HL-60/S4 treated with phorbol 12-myristate 13-acetate at 8.2 ng/mL for 4 days and 3 days (cell line): ENCODE measurements around the gene KRTAP20-2.

Experiments
- in situ Hi-C: fragments of 300-500 bp; cut with MboI; formaldehyde crosslinking; loops from 2 replicates; pipeline ENCODE4 v1.15.0; 2022; ENCODE audit warnings: low sequenced_read_pairs

Gene KRTAP20-2

DNA sequence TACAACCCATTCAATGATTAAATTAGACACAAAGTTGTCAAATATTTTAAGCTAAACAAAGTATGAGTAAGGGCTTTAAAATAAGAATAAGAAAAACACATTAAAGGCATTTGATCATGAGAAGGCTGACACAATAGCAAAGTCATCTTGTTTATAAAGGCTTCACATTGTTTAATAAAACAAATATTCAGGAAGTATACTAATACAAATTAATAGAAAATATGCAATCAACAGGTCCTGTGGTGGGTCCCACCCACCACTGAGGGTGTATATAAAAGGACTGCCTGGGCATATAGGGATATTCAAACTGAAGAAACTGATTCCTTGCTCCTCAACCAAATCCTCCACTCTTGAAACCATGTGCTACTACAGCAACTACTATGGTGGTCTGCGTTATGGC is at the start of gene KRTAP20-2:
Gene KRTAP20-2 (plus strand): TSS at position 301 of the 400 bp plus-strand sequence. CDS start 58 bp downstream, at position 359.
- in situ Hi-C loops = no loop called here

DNA sequence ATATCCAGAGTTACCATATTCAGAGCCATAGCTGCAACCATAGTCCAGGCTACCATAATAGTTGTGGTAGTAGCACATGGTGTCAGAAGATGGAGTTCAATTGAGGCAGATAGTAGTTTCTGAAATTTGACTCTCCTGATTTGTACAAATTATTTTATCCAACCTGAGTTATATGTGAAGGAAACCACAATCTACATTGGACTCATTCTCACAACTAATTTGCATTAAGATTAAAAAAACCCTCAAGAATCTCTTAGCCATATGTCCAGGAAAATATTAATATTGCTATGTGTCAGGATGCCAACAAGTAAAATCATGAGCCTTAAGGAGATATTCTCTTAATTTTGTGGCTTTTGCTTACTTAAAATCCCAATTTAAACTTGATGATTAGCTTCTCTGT is 44.7 kb upstream of the KRTAP20-2 start, which contains the start of gene KRTAP22-2:
Gene KRTAP22-2 (minus strand): TSS at position 101 of the 400 bp plus-strand sequence.
- in situ Hi-C loops = no loop called here

DNA sequence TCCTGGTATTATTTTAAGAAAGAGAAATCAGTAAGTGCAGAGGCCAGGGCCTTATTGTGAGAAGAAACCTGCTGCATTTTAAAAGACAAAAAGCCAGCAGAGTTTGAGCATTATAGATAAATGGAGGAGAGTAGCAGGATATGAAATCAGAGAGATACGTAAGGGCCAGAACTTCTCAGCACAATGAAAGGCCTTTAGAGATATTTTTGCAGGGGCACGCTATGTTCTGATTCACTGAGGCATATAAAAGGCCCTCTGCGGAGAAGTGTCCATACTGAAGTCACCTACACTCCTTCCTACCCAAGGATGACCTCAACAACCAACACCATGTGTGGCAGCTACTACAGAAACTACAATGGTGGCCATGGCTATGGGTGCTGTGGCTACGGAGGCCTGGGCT is 42.9 kb upstream of the KRTAP20-2 start, which contains the start of gene KRTAP6-3:
Gene KRTAP6-3 (plus strand): TSS at position 301 of the 400 bp plus-strand sequence. CDS start 6 bp downstream, at position 307.
- in situ Hi-C loops = no loop called here

DNA sequence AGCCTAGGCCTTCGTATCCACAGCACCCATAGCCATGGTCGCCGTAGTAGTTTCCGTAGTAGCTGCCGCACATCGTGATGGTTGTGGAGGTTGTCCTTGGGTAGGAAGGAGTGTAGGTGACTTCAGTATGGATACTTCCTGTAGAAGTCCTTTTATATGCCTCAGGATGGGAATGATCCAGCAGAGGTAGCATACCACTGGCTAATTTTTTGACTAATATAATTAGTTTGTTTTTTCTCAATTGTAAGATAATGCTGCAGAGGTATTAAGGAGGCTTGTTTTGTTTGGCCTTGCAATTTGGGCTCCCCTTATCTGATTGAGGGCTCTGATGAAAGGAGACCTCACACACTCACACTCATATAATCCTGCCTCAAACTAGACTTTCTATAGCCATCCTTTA is 36.2 kb upstream of the KRTAP20-2 start, which contains the start of gene KRTAP6-2:
Gene KRTAP6-2 (minus strand): TSS at position 101 of the 400 bp plus-strand sequence. CDS start 28 bp downstream, at position 73.
- in situ Hi-C loops = no loop called here

DNA sequence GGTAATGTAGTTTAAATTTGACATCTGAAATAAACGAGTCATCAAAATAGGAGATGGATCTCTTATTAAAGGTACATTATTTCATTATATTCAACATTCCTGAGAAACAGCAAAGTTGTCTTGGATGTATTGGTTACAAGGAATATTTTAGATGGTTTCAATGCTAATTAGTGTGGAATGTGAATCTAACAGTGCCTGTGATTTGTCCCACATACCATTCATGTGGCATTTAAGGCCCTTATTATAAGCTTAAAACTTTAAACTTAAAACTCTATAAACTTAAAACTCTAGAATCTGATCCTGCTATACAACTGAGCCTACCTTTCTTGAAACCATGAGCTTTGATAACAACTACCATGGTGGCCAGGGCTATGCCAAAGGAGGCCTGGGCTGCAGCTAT is 34.2 kb upstream of the KRTAP20-2 start, which contains the start of gene KRTAP22-1:
Gene KRTAP22-1 (plus strand): TSS at position 301 of the 400 bp plus-strand sequence.
- in situ Hi-C loops = no loop called here

DNA sequence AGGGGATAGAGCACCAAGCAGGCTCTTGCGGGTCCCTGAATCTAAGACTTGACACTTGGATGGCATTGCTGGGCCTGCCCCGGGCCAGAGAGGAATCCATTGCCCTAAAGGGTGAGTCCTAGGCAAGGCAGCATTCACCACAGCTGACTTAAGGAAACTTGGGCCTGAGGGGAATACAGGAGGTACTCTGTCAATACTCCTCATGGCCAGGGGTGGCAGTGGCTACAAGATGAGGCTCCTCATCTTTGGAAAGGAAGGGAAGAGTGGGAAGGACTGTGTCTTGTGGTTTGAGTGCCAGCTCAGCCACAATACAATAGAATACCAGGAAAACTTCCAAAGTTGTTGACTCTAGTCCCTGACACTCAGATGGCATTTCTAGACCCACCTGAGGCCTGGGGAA is 29.0 kb upstream of the KRTAP20-2 start:
- in situ Hi-C loops = no loop called here

DNA sequence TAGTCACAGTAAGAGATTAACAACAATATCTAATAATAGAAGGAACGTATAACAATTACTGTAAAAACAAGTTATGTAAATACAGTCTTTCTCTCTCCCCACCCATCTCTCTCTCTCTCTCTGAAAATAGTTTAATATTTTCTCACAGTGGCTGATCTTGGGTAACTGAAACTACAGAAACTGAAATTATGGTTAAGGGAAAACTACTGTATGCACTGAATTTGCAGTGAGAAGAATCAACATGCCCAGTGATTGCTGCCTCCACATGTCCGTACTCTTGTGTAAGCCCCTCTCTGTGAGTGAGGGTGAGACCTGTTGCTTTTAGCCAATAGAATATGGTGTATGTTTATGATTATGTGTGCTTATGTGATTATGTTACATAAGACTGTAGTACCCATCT is 22.9 kb upstream of the KRTAP20-2 start:
- in situ Hi-C loops = no loop called here

DNA sequence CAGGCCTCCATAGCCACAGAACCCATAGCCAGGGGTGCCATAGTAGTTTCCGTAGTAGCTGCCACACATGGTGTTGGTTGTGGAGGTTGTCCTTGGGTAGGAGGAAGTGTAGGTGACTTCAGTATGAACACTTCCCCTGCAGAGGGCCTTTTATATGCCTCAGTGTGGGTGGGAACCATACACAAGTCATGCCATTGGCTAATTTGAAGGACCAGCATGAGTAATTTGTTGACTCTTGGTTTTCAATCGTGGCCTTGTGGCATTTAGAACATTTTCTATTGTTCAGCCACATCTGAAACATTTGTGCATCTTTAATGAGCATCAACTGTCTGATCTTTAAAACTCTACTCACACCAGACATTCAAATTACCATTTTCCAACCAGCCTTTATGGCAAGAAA is 21.2 kb upstream of the KRTAP20-2 start, which contains the start of gene KRTAP6-1:
Gene KRTAP6-1 (minus strand): TSS at position 95 of the 400 bp plus-strand sequence. CDS start 26 bp downstream, at position 69.
- in situ Hi-C loops = no loop called here

DNA sequence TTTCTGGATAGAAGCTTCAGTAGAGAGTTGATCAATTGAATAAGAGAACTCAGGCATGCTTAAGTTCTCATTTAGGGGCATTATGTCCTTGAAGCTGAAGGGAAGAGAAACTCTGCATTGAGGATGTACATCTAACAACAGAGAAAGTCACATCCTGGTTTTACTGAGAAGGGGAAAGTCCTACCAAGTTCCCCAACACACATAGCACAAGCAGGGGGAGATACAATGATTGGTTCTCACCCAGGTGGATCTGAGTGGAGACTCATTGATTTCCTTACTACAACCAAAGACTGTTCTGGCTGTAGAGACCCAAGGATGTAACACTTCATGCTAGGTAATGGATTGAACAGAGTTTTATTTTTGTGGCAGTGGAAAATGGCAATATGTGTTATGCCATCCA is 19.8 kb upstream of the KRTAP20-2 start:
- in situ Hi-C loops = no loop called here

DNA sequence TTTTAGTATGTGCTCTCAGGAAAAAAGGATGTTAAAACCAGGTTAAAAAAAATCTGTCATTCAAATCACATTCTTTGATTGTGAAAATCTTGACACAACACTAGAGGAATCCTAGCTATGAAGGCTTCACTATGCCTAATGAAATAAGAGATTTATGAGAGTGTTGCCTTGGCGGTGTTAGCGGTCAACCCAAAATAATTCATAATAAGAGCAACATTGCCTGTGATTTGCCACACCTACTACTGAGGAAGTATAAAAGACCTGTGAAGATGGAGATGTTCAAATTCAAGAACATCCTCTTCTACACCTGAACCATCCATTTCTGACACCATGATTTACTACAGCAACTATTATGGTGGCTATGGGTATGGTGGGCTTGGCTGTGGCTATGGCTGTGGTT is 18.9 kb upstream of the KRTAP20-2 start, which contains the start of gene KRTAP20-1:
Gene KRTAP20-1 (plus strand): TSS at position 301 of the 400 bp plus-strand sequence. CDS start 30 bp downstream, at position 331.
- in situ Hi-C loops = no loop called here

DNA sequence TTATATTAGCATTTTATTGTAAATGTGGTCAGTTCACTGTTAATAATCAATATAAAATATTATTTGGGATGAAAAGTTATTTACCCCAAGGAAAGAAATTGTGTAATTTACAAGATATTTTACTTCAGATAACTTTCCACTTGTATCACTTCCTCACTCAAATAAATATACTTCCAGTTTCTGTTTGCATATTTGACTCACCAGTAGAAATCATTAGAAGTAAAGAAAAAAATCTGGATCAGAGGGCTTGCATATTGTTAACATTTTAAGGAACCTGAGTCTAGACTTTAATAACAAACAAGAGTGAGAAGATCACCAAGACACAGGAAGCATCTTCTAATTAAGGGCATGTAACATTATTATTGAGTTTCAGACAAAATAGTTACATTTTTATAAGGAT is 14.9 kb upstream of the KRTAP20-2 start:
- in situ Hi-C loops = no loop called here

DNA sequence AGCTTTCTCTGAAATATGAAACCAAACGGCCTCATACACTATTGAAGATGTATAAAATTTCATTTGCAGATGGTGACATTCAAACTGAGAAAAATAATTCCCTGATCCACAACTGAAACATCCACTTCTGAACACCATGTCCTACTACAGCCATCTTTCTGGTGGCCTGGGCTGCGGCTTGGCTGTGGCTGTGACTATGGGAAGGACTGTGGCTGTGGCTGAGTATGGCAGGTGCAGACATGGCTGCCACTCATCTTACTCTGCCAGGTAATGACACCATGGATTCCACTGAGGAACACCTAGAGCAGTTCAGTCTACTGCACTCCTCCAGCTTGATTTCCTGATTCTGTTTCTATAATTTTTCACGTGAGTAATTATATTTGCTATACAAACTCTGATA is 14.5 kb upstream of the KRTAP20-2 start, which contains the start of gene KRTAP20-4:
Gene KRTAP20-4 (plus strand): TSS at position 106 of the 400 bp plus-strand sequence.
- in situ Hi-C loops = no loop called here

DNA sequence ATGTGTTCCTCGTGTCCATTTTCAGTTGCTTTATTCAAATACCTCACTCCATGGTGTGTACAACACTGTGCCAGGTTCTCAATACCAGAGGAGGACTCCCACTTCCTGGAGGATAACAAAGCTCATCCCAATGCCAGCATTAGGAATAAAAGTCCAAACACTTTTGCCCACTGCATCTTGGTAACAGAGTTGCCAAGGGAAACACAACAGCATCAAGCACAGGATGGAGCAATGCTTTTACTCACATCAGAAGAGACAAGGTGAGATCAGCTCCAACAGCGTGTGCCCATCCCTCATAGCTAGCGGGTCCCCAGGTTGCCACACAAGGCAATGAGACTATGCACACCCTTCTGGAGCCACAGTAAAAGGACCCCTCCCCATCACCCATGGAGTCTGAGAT is 11.6 kb upstream of the KRTAP20-2 start:
- in situ Hi-C loops = no loop called here

DNA sequence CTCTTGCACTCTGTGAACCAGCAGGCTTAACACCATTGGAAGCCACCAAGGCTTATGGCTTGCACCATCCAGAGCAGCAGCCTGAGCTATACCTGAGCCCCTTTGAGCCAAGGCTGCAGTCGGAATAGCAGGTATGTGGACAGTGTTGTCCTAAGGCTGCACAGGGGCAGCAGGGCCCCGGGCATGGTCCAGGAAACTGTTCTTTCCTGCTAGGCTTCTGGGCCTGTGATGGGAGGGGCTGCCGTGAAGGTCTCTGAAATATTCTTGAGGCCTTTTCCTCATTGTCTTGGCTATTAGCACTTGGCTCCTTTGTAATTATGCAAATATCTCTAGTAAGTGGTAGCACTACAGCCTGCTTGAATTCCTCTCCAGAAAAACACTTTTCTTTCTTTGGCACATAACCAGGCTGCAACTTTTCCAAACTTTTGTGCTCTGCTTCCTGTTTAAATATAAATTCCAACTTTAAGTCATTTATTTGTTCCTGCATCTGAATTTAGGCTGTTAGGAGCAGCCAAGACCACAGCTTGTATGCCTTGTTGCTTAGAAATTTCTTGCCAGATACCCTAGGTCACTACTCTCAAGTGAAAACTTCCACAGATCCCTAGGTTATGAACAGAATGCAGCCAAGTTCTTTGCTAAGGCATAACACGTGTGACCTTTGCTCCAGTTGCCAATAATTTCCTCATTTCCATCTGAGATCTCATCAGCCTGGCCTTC is 9.4 kb upstream of the KRTAP20-2 start:
- in situ Hi-C loops = no loop called here

DNA sequence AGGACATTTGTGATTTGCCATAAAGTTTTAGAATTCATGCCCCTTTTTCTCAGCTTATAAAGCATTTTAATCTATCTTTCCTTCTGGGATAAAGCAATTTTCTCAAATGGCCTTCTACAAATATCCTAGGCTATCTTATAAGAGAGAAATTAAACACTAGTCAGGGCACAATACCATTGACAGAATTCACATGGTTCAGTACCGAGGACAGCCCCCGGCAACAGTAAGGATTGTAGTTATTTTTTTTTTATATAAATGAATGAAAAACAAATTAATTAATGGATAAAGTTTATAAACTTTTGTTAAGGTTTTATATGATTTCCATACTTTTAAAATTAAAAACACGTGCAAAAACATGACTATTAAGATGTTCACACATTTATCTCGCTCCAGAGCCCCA is 6.9 kb upstream of the KRTAP20-2 start:
- in situ Hi-C loops = no loop called here

DNA sequence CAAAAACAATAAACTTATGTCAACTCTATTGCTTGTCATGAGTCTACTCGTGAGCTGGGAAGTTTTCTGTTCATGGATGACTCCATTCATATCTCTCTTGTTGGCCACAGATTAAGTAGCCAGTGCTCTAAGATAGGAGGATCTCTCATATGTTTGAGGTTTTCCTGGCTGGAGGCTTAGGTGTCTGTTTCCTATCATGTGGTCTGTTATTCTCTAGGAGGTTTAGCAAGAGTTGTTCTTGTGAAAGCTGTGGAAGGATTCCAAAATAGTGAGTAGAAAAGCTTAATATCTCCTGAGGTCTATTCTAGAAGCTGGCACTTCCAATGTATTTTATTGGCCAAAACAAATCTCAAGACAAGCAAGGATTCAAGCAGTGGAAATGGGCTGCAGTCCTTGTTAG is 5.8 kb upstream of the KRTAP20-2 start:
- in situ Hi-C loops = no loop called here

DNA sequence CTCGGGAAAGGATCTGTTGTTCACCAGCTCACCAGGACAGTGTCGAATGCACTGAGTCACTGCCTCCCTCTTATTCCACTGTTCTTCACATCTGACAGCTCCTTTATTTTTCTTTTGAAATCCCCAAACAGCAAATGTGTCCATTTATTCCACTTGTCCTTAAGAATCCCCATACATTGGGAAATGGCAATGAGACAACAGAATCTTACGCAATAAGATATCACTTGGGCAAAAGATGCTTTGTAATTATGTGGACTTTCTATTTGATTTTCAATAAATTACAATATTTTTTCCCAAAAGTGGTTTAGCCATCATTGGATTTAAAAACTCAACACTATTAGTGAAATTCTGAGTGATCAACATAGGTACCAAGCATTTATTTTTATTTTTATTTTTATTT is 3.7 kb downstream of the KRTAP20-2 start:
- in situ Hi-C loops = no loop called here

DNA sequence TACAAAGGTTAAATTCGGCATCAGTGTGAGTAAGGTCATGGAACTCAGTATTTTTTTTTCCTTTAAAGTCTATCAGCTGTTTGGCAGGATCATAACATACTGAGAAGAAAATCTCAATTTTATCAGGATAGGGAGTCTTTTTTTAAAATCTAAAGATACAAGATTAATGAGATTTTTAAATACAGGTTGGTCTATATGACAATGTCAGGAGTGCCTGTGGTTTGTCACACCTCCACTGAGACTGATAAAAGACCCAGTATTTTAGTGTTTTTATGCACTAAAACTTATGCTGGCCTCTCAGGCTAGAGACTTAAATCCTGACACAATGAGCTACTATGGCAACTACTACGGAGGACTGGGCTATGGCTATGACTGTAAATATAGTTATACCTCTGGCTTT is 7.6 kb downstream of the KRTAP20-2 start, which contains the start of gene KRTAP20-3:
Gene KRTAP20-3 (plus strand): TSS at position 301 of the 400 bp plus-strand sequence.
- in situ Hi-C loops = no loop called here

DNA sequence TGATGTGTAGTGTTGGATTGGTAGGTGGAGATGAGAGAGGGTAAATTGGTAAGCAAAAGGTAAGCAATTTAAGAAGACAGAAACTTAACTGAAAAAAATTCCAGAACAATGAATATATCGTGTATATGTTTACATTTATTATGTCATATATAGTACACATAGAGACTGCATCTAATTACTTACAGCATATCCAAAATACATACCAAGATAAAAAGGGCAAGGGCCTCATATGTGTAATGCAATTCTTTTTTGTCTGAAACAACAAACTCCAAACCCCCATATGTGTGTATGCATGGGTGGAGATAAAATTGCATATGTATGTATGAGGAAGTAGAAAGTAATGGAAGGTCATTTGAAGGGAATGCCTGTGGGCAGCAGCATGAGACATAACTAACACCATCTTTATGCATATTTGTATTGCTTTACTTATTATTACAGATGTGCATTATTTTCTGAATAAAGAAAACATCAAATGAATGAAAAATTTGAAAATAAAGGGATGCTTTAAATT is 12.0 kb downstream of the KRTAP20-2 start:
- in situ Hi-C loops = no loop called here

DNA sequence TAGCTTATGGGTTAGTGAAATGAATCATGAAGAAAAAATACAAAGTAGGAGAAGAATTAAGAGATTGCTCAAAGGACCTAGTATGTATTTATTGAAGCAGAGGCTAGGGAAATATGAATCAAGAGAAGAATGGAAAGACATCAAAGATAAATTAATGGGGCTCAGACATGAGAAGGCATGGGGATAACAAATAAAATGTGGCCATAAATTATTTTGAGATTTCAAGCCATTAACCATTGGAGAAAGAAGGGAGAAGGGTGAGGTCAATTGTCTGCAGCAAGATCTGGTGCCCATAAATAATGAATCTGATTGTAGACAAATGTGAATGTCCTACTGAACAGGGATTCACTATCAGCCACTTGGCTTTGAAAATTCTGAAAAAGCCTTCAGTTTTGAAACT is 17.9 kb downstream of the KRTAP20-2 start:
- in situ Hi-C loops = no loop called here

DNA sequence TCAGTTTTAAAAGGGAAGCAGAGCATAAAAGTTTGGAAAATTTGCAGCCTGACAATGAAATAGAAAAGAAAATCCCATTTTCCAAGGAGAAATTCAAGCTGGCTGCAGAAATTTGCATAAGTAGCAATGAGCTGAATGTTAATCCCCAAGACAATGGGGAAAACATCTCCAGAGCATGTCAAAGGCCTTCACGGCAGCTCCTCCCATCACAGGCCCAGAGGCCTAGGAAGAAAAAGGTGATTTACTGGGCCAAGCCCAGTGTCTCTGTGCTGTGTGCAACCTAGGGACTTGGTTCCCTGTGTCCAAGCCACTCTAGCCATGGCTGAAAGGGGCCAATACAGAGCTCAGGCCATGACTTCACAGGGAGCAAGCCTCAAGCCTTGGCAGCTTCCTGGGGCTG is 33.8 kb downstream of the KRTAP20-2 start:
- in situ Hi-C loops = no loop called here
